Right lobe of liver (tissue), 4 donors: ENCODE measurements around the gene CIC.

ENCODE experiments used
- POLR2A ChIP-seq: fragments of 450-650 bp; IDR thresholded peaks from one replicate; pipeline ENCODE4 v1.6.1; 2017; ENCODE audit warnings: antibody characterized with exemption, mild to moderate bottlenecking
- TF ChIP-seq, protein P1 (sequence below), 4 donors: fragments of 200-600 bp in 3 of 4; fragments of 450-650 bp in 1 of 4; IDR thresholded peaks; one replicate each; pipeline versions ENCODE4 v1.5.1 to v1.8.0; 2016 to 2022; ENCODE audit warnings: antibody characterized with exemption in 4 of 4, mild to moderate bottlenecking in 2 of 4
- donor health status: DM: no; HTN: no; CAD: no.
- donor health status: DM: no; HTN: no; CAD: no.
- donor health status: DM: no; HTN: yes; CAD: no.

DNA sequence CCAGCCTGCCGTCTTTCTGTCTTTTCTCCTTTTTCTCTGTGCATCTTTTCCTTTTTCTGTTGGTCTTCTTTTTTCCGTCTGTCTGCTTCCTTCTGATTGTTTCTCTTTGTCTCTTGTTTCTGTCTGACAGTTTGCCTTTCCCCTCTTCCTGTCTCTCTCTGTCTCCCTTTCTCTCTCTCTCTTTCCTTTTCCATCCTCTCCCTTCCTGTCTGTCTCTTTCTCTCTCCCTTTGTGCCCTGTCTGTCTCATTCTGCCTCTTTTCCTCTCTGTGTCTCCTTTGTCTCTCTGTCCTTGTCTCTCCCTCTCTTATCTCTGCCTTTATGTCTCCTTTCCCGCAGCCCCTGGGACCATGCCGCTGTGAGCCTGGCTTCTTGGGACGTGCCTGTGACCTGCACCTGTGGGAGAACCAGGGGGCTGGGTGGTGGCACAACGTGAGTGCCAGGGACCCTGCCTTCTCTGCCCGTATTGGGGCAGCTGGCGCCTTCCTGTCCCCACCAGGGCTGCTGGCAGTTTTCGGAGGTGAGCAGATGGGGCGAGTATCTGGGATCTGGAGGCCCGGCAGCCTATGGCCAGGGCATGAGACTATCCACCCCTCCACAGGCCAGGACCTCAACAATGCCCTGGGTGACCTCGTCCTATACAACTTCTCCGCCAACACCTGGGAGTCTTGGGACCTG, 65.8 kb downstream of the CIC start:
- TF ChIP-seq POLR2A = no peak
- TF ChIP-seq, protein P1, sequence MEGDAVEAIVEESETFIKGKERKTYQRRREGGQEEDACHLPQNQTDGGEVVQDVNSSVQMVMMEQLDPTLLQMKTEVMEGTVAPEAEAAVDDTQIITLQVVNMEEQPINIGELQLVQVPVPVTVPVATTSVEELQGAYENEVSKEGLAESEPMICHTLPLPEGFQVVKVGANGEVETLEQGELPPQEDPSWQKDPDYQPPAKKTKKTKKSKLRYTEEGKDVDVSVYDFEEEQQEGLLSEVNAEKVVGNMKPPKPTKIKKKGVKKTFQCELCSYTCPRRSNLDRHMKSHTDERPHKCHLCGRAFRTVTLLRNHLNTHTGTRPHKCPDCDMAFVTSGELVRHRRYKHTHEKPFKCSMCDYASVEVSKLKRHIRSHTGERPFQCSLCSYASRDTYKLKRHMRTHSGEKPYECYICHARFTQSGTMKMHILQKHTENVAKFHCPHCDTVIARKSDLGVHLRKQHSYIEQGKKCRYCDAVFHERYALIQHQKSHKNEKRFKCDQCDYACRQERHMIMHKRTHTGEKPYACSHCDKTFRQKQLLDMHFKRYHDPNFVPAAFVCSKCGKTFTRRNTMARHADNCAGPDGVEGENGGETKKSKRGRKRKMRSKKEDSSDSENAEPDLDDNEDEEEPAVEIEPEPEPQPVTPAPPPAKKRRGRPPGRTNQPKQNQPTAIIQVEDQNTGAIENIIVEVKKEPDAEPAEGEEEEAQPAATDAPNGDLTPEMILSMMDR (IDR thresholded peaks at IDR 0.05) = no peak
